Measurements from ENCODE around the gene PALLD. TPM values are rescaled to one million over a fixed set of nuclear protein-coding genes. Genes with fewer than 3 reads are reported as not detected.

The PALLD gene
- total and polyA plus RNA-seq, 7 donors = 40.7 to 1,991 (median 1,233) TPM

GRCh38 chr4:168859888-168860694, 363.2 kb downstream of the PALLD start:
- Histone ChIP-seq H3K9me3 (no peaks in the 10 kb centered on the region), H3K27ac (peak overlapping the region; percentile 94 to 99 (median 98)), H3K27me3 (no peaks in the 10 kb centered on the region), H3K4me1 (peaks cover 0 to 99% (median 89%) of the 10 kb centered on the region in 4 donors), H3K4me3 (no peak overlapping the region), H3K36me3 (peaks cover 0 to 30% (median 10%) of the 10 kb centered on the region in 4 donors)
- TF ChIP-seq, protein P1, sequence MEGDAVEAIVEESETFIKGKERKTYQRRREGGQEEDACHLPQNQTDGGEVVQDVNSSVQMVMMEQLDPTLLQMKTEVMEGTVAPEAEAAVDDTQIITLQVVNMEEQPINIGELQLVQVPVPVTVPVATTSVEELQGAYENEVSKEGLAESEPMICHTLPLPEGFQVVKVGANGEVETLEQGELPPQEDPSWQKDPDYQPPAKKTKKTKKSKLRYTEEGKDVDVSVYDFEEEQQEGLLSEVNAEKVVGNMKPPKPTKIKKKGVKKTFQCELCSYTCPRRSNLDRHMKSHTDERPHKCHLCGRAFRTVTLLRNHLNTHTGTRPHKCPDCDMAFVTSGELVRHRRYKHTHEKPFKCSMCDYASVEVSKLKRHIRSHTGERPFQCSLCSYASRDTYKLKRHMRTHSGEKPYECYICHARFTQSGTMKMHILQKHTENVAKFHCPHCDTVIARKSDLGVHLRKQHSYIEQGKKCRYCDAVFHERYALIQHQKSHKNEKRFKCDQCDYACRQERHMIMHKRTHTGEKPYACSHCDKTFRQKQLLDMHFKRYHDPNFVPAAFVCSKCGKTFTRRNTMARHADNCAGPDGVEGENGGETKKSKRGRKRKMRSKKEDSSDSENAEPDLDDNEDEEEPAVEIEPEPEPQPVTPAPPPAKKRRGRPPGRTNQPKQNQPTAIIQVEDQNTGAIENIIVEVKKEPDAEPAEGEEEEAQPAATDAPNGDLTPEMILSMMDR (IDR thresholded peaks at IDR 0.05) = no peak
- TF ChIP-seq POLR2AphosphoS5 (IDR thresholded peaks at IDR 0.05) (peak in 1 of 4 donors; percentile 16), EP300 (IDR thresholded peaks at IDR 0.05) (no peak), POLR2A (IDR thresholded peaks at IDR 0.05) (no peak)
- intact Hi-C loops (cut with DNase I) = no loop called here
- WGBS, 2 donors = 81 to 87% methylated on average over 9 of the region's 9 CpGs
- no peak for DNase-seq

- Histone ChIP-seq H3K27ac (peak overlapping the region; percentile 94 to 99 (median 98)), H3K9me3 (no peaks in the 10 kb centered on the region), H3K36me3 (peaks cover 0 to 23% (median 3%) of the 10 kb centered on the region in 4 donors), H3K27me3 (no peaks in the 10 kb centered on the region), H3K4me3 (no peak overlapping the region), H3K4me1 (peaks cover 0 to 99% (median 91%) of the 10 kb centered on the region in 4 donors)
- WGBS, 2 donors = 73 to 79% methylated on average over 3 of the region's 3 CpGs
- DNase-seq = no peak
- TF ChIP-seq POLR2A (IDR thresholded peaks at IDR 0.05) = no peak
- TF ChIP-seq POLR2AphosphoS5 (IDR thresholded peaks at IDR 0.05) = no peak
- no peak for TF ChIP-seq EP300 (IDR thresholded peaks at IDR 0.05)
- TF ChIP-seq, protein P1 (IDR thresholded peaks at IDR 0.05) = no peak
- intact Hi-C loops (cut with DNase I) = no loop called here
Observed at GRCh38 chr4:168860827-168861226, 364.0 kb downstream of the PALLD start.

DNA sequence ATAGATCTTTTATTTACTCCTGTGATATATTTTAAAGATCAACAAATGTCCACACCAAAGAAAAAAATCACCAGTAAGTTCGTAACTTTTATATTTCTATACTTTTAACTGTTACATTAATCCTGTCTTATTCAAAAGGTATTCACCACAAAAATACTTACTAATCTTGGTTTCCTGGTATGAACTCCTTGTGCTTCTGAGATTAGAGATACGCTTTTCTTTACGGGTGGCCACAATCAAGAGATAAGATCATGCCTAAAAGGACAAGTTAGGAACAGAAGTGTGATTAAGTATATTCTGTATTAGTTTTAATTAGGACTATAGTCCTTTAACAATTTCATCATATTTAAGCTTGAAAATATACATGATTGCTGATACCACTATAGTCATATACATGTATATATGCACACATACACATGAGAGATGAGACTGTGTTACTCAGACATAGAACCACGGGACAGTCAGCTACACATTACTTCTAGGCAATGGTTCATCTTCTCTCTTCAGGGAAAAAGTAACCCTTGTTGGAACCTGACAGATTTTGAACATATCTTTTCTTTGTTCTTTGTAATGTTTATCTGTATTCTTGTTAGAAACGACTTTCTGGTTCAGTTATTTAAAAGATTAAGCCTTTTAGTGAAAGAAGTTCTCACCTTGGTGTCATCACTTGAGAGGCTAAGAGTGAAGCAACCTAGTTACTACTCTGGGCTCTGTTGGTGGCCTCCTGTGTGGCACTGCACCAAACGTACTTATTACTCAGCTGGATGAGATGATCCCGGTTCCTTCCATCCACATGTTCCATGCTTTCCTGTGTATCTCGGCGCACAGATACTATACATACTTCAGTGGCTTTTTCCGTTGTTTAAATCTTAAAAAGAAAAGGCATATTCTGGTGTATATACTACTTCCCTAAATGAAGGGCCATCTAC, 367.1 kb downstream of the PALLD start:
- Histone ChIP-seq H3K36me3 (peaks cover 0 to 23% (median 0%) of the 10 kb centered on the region in 4 donors), H3K9me3 (no peaks in the 10 kb centered on the region), H3K27ac (peak overlapping the region; percentile 43 to 99 (median 77)), H3K4me1 (peaks cover 0 to 99% (median 91%) of the 10 kb centered on the region in 4 donors), H3K4me3 (no peak overlapping the region), H3K27me3 (no peaks in the 10 kb centered on the region)
- WGBS, 2 donors = 73 to 78% methylated on average over 10 of the region's 10 CpGs
- no peak for DNase-seq
- TF ChIP-seq POLR2AphosphoS5 (IDR thresholded peaks at IDR 0.05) = peak in 1 of 4 donors; percentile 22
- no peak for TF ChIP-seq POLR2A (IDR thresholded peaks at IDR 0.05)
- intact Hi-C loops (cut with DNase I) = no loop called here

DNA sequence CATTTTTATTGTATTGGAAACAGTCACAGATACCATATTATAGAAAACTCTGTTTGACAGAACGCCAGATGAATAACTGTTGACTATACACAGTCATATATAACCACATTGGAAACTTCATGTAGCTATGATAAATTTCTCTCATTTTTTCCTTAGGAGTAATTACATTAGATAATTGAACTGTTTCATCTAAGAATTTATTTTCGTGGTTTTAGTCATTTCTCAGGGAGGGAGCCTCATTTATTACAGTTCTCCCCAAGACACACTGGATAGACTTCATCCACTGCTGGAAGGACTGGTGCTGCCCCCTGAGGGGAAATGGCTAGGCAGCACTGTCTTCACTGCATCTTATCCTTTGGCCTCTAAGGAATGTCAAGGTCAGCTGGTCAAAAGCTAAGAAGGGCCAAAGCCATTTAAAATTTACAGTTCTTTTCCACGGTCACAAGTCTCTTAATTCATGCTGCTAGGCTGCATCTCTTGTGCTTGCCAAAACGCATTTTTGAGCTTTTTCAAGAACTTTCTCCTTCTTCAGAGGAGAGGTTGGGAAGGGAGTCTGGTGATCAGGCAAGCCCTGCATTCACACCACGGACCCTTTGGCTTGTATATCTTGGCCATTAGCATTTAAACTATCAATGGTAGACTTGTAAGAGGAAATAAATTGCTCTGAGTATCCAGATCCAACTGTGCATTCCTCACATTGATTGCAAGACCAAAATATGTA, 368.1 kb downstream of the PALLD start:
- intact Hi-C loops (cut with DNase I) = no loop called here
- H3K36me3 ChIP-seq = peaks cover 0 to 25% (median 0%) of the 10 kb centered on the region in 4 donors
- H3K27me3 ChIP-seq = no peaks in the 10 kb centered on the region
- peaks cover 0 to 99% (median 91%) of the 10 kb centered on the region in 4 donors for H3K4me1 ChIP-seq
- TF ChIP-seq POLR2AphosphoS5 (IDR thresholded peaks at IDR 0.05) (peak in 2 of 4 donors; percentile 4 to 21), POLR2A (IDR thresholded peaks at IDR 0.05) (no peak)
- H3K27ac ChIP-seq = peak overlapping the region; percentile 43 to 99 (median 77)
- no peak overlapping the region for H3K4me3 ChIP-seq
- 74 to 86% methylated on average over 5 of the region's 5 CpGs for WGBS, 2 donors
- no peak for DNase-seq
- H3K9me3 ChIP-seq = no peaks in the 10 kb centered on the region

GRCh38 chr4:168865854-168866253, 369.0 kb downstream of the PALLD start:
- Histone ChIP-seq H3K27me3 (no peaks in the 10 kb centered on the region), H3K9me3 (no peaks in the 10 kb centered on the region), H3K36me3 (peaks cover 0 to 25% (median 0%) of the 10 kb centered on the region in 4 donors), H3K4me1 (peaks cover 0 to 99% (median 91%) of the 10 kb centered on the region in 4 donors), H3K4me3 (no peak overlapping the region), H3K27ac (peak overlapping the region; percentile 43 to 99 (median 77))
- 94 to 95% methylated on average over 3 of the region's 3 CpGs for WGBS, 2 donors
- TF ChIP-seq POLR2A (IDR thresholded peaks at IDR 0.05) = no peak
- no peak for TF ChIP-seq EP300 (IDR thresholded peaks at IDR 0.05)
- TF ChIP-seq POLR2AphosphoS5 (IDR thresholded peaks at IDR 0.05) = no peak
- TF ChIP-seq, protein P1 (IDR thresholded peaks at IDR 0.05) = no peak
- DNase-seq = no peak
- intact Hi-C loops (cut with DNase I) = no loop called here

Measured in sigmoid colon (tissue), 7 donors.